Sigmoid colon (tissue), 4 donors: ENCODE measurements around the gene TOMM7.

Source experiments
- CTCF ChIP-seq, 4 experiments: fragments of 450-650 bp in 3 of 4; fragments of 200-600 bp in 1 of 4; IDR thresholded peaks; one replicate each; pipeline ENCODE4 v1.5.1; 2016 to 2019; ENCODE audit warnings: antibody characterized with exemption in 4 of 4, mild to moderate bottlenecking in 3 of 4, moderate library complexity in 2 of 4
- POLR2AphosphoS5 ChIP-seq, 4 donors: sonication (generic); formaldehyde crosslinking; IDR thresholded peaks; one replicate each; pipeline ENCODE4 v1.6.1; 2017; ENCODE audit warnings: antibody characterized with exemption in 4 of 4

GRCh38 chr7:22771872-22772228, 50.8 kb downstream of the TOMM7 start:
- no peak for TF ChIP-seq CTCF (IDR thresholded peaks at IDR 0.05)
- no peak for TF ChIP-seq POLR2AphosphoS5 (IDR thresholded peaks at IDR 0.05)
